Measurements from ENCODE around the gene DPEP2. TPM values are rescaled to one million over a fixed set of nuclear protein-coding genes. Genes with fewer than 3 reads are reported as not detected.
"Not testable (repeated sequence)": the region's sequence is repeated elsewhere in the genome, so short reads cannot be mapped to it uniquely, and the experiment has no call there.

The DPEP2 gene
- total and polyA plus RNA-seq, 2 of the 13 experiments (the other 11 are each of a cell fraction or from before 2014, with no cell fraction given), result 0.18 TPM; not detected in 1

- Histone ChIP-seq H3K79me2 (ENCODE audit: insufficient read depth, low read length) (no peaks in the 10 kb centered on the region), H3K9me3 (ENCODE audit: low read length) (no peaks in the 10 kb centered on the region), H4K20me1 (ENCODE audit: insufficient read depth, low read length) (no peaks in the 10 kb centered on the region), H3K4me2 (ENCODE audit: low read depth, low read length) (peak overlapping the region; percentile 16; the same call in 1 of the 2 replicates), H2AFZ (ENCODE audit: low read length) (no peak overlapping the region), H3K4me1 (ENCODE audit: insufficient read depth, low read length) (peaks cover 40% of the 10 kb centered on the region), H3K9ac (ENCODE audit: insufficient read depth, low read depth, low read length) (no peak overlapping the region), H3K27me3 (ENCODE audit: control insufficient read depth in 1 of 2, insufficient read depth in 2 of 2, low read length in 2 of 2) (no peaks in the 10 kb centered on the region), H3K4me3 (replicated peaks in 1 of 3; ENCODE audit: insufficient read depth in 1 of 3, low read depth in 2 of 3, low read length in 3 of 3) (no peak overlapping the region), H3K36me3 (replicated peaks in 1 of 2; ENCODE audit: control insufficient read depth in 1 of 2, insufficient read depth in 2 of 2, low read length in 2 of 2) (no peaks in the 10 kb centered on the region), H3K27ac (ENCODE audit: extremely low read length, insufficient read depth, low read length) (no peak overlapping the region)
- ChIA-PET POLR2A (no interaction called here), CTCF (ENCODE audit: low intra/inter-chr PET ratio, low total read pairs) (no interaction called here)
- no peak for DNase-seq (ENCODE audit: low spot score)
- 75% methylated on average over 2 of the region's 2 CpGs for WGBS (ENCODE audit: low lambda C conversion rate)
- TF ChIP-seq THYN1 (CRISPR knock-in tag; IDR thresholded peaks at IDR 0.05; ENCODE audit: borderline replicate concordance, low read depth) (no peak), ZNF354B (CRISPR knock-in tag; IDR thresholded peaks at IDR 0.05) (0 out of 2 replicates have a peak, but pooled peaks have one; percentile 44), ZFY (CRISPR knock-in tag; IDR thresholded peaks at IDR 0.05) (0 out of 2 replicates have a peak, but pooled peaks have one; percentile 20)
- no TSS peak for BruUV-seq (replicated peaks)
- peak; percentile 12 for ATAC-seq
- intact Hi-C loops (cut with micrococcal nuclease; ENCODE audit: unreplicated experiment) (no loop called here), in situ Hi-C loops (cut with HindIII; ENCODE audit: extremely low pct_ligation_motif_present, low pct_unique_long_range_greater_than_20kb) (no loop called here)
- no peak for FAIRE-seq
These were observed 701 bp upstream of the DPEP2 start for GRCh38 chr16:67999985-68000384.

GRCh38 chr16:67998231-67998778 lies 979 bp downstream of the DPEP2 start:
- ATAC-seq; H3K79me2 ChIP-seq (ENCODE audit: insufficient read depth, low read length); in situ Hi-C loops (cut with HindIII; ENCODE audit: extremely low pct_ligation_motif_present, low pct_unique_long_range_greater_than_20kb); H3K36me3 ChIP-seq (replicated peaks in 1 of 2; ENCODE audit: control insufficient read depth in 1 of 2, insufficient read depth in 2 of 2, low read length in 2 of 2); intact Hi-C loops (cut with micrococcal nuclease; ENCODE audit: unreplicated experiment); H4K20me1 ChIP-seq (ENCODE audit: insufficient read depth, low read length); CTCF ChIA-PET (ENCODE audit: low intra/inter-chr PET ratio, low total read pairs); FAIRE-seq; H2AFZ ChIP-seq (ENCODE audit: low read length); H3K9me3 ChIP-seq (ENCODE audit: low read length); H3K4me3 ChIP-seq (replicated peaks in 1 of 3; ENCODE audit: insufficient read depth in 1 of 3, low read depth in 2 of 3, low read length in 3 of 3); DNase-seq (ENCODE audit: low spot score); H3K4me2 ChIP-seq (ENCODE audit: low read depth, low read length); BruUV-seq (replicated peaks); H3K27me3 ChIP-seq (ENCODE audit: control insufficient read depth in 1 of 2, insufficient read depth in 2 of 2, low read length in 2 of 2): not testable (repeated sequence)
- peak overlapping the region; percentile 31 for H3K9ac ChIP-seq (ENCODE audit: insufficient read depth, low read depth, low read length)
- 90% methylated on average over 22 of the region's 36 CpGs for whole genome bisulfite sequencing (ENCODE audit: low lambda C conversion rate)
- peaks cover 48% of the 10 kb centered on the region for H3K4me1 ChIP-seq (ENCODE audit: insufficient read depth, low read length)
- TF ChIP-seq DNMT1 (CRISPR knock-in tag; IDR thresholded peaks at IDR 0.05), result peak; percentile 53; the same call in 1 of the 2 replicates
- TF ChIP-seq, protein P1, sequence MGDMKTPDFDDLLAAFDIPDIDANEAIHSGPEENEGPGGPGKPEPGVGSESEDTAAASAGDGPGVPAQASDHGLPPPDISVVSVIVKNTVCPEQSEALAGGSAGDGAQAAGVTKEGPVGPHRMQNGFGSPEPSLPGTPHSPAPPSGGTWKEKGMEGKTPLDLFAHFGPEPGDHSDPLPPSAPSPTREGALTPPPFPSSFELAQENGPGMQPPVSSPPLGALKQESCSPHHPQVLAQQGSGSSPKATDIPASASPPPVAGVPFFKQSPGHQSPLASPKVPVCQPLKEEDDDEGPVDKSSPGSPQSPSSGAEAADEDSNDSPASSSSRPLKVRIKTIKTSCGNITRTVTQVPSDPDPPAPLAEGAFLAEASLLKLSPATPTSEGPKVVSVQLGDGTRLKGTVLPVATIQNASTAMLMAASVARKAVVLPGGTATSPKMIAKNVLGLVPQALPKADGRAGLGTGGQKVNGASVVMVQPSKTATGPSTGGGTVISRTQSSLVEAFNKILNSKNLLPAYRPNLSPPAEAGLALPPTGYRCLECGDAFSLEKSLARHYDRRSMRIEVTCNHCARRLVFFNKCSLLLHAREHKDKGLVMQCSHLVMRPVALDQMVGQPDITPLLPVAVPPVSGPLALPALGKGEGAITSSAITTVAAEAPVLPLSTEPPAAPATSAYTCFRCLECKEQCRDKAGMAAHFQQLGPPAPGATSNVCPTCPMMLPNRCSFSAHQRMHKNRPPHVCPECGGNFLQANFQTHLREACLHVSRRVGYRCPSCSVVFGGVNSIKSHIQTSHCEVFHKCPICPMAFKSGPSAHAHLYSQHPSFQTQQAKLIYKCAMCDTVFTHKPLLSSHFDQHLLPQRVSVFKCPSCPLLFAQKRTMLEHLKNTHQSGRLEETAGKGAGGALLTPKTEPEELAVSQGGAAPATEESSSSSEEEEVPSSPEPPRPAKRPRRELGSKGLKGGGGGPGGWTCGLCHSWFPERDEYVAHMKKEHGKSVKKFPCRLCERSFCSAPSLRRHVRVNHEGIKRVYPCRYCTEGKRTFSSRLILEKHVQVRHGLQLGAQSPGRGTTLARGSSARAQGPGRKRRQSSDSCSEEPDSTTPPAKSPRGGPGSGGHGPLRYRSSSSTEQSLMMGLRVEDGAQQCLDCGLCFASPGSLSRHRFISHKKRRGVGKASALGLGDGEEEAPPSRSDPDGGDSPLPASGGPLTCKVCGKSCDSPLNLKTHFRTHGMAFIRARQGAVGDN (CRISPR knock-in tag; IDR thresholded peaks at IDR 0.05), result peak; percentile 57; the same call in 1 of the 2 replicates
- TF ChIP-seq, protein P2, sequence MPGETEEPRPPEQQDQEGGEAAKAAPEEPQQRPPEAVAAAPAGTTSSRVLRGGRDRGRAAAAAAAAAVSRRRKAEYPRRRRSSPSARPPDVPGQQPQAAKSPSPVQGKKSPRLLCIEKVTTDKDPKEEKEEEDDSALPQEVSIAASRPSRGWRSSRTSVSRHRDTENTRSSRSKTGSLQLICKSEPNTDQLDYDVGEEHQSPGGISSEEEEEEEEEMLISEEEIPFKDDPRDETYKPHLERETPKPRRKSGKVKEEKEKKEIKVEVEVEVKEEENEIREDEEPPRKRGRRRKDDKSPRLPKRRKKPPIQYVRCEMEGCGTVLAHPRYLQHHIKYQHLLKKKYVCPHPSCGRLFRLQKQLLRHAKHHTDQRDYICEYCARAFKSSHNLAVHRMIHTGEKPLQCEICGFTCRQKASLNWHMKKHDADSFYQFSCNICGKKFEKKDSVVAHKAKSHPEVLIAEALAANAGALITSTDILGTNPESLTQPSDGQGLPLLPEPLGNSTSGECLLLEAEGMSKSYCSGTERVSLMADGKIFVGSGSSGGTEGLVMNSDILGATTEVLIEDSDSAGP (CRISPR knock-in tag; IDR thresholded peaks at IDR 0.05; ENCODE audit: borderline replicate concordance), result peak; percentile 46; the same call in 1 of the 2 replicates
- TF ChIP-seq ZBTB38 (CRISPR knock-in tag; IDR thresholded peaks at IDR 0.05), result peak; percentile 92
- TF ChIP-seq SETDB1 (CRISPR knock-in tag; IDR thresholded peaks at IDR 0.05; ENCODE audit: borderline replicate concordance), result 0 out of 2 replicates have a peak, but pooled peaks have one; percentile 85
- peak; percentile 48 for TF ChIP-seq TEAD3 (CRISPR knock-in tag; optimal IDR thresholded peaks at IDR 0.05; ENCODE audit: borderline replicate concordance)
- peak overlapping the region; percentile 72 for H3K27ac ChIP-seq (ENCODE audit: extremely low read length, insufficient read depth, low read length)
- POLR2A ChIA-PET, result interaction anchor here (0.6 to 1.8 kb wide), 12 partner anchors 7 to 86 kb away, joined by 3 to 13 read pairs (median 4); partner anchors contain the start of genes DDX28, DUS2, LCAT and NFATC3

Measured in HepG2 (cell line).